GM19397 (cell line): Measurements from ENCODE around the gene KRTAP10-1.

Source experiments
- ATAC-seq: cut with Tn5 transposase; IDR thresholded peaks from one replicate; pipeline ENCODE4 v1.9.1; 2021; ENCODE audit warnings: mild to moderate bottlenecking, moderate library complexity; ENCODE audit not compliant: unreplicated experiment

Gene KRTAP10-1

GRCh38 chr21:44549525-44550211 is 9.7 kb upstream of the KRTAP10-1 start:
- no peak for ATAC-seq

- no peak for ATAC-seq
Observed at GRCh38 chr21:44548922-44549321, 8.9 kb upstream of the KRTAP10-1 start.

- ATAC-seq: no peak
Observed at GRCh38 chr21:44548381-44548780, 8.4 kb upstream of the KRTAP10-1 start.

GRCh38 chr21:44547656-44548331 is 7.8 kb upstream of the KRTAP10-1 start:
- no peak for ATAC-seq

GRCh38 chr21:44544566-44544965 is 4.6 kb upstream of the KRTAP10-1 start:
- ATAC-seq: no peak

DNA sequence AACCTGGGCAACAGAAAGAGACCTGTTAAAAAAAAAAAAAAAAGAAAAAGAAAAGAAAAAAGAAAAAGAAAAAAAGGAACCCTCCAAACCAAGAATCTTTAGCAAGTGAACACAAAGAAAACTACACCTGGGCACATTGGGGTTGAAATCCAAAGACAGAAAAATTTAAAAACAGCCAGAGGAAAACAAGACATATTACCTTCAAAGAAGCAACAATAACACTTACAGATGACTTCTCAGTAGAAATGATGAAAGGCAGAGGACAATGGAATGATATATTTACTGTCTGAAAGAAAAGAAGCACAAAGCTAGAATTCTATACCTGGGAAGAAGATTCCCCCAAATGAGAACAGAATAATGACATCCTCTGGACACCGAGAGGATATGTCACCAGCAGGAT is 2.7 kb upstream of the KRTAP10-1 start:
- no peak for ATAC-seq

- ATAC-seq: no peak
Observed at GRCh38 chr21:44540741-44541288, 820 bp upstream of the KRTAP10-1 start.

DNA sequence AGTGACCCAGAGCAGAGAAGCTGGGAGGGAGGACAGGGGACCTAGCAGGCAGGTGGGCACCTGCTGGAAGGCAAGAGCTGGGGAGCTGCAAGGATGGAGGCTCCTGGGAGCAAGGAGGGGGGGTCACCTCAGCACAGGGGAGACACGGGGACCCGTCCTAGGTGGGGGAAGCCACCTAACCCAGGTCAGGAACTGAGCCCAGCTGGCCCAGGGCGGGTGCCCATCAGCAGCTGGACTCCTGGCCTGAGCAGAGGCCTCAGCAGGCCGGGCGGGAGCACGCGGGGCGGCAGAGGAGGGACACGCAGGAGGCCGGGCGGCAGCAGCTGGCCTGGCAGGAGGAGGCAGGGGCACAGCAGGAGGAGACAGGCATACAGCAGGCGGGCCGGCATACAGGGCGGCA is 949 bp downstream of the KRTAP10-1 start:
- ATAC-seq: no peak

- no peak for ATAC-seq
Observed at GRCh38 chr21:44537930-44538911, 1.8 kb downstream of the KRTAP10-1 start.

GRCh38 chr21:44535963-44536362 is 4.0 kb downstream of the KRTAP10-1 start:
- no peak for ATAC-seq

DNA sequence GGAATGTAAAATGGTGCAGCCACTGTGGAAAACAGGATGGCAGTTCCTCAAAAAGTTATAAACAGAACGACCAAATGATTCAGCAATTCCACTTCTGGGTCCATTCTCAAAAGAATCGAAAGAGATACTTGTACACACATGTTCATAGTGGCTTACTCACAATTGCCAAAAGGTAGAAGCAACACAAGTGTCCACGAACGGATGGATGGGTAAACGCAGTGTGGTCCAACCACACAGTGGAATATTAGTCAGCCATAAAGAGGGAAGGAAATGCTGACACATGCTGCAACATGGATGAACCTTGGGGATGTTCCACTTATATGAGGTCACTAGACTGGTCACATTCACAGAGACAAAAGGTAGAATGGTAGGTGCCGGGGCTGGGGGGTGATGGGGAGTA is 5.3 kb downstream of the KRTAP10-1 start:
- ATAC-seq: no peak

GRCh38 chr21:44533891-44534627 is 5.9 kb downstream of the KRTAP10-1 start:
- ATAC-seq: no peak

GRCh38 chr21:44533121-44533890 is 6.7 kb downstream of the KRTAP10-1 start:
- no peak for ATAC-seq

- no peak for ATAC-seq
Observed at GRCh38 chr21:44532712-44533111, 7.3 kb downstream of the KRTAP10-1 start.

- no peak for ATAC-seq
Observed at GRCh38 chr21:44531606-44532564, 8.1 kb downstream of the KRTAP10-1 start.

- ATAC-seq: no peak
Observed at GRCh38 chr21:44530903-44531605, 8.9 kb downstream of the KRTAP10-1 start.

- ATAC-seq: no peak
Observed at GRCh38 chr21:44530221-44530902, 9.6 kb downstream of the KRTAP10-1 start.
